Measurements from ENCODE around the gene KCNQ1. TPM values are rescaled to one million over a fixed set of nuclear protein-coding genes. Genes with fewer than 3 reads are reported as not detected.

Gene KCNQ1
- total RNA-seq, 2 donors from 2014 or later, result 51.4 to 55.8 TPM

DNA sequence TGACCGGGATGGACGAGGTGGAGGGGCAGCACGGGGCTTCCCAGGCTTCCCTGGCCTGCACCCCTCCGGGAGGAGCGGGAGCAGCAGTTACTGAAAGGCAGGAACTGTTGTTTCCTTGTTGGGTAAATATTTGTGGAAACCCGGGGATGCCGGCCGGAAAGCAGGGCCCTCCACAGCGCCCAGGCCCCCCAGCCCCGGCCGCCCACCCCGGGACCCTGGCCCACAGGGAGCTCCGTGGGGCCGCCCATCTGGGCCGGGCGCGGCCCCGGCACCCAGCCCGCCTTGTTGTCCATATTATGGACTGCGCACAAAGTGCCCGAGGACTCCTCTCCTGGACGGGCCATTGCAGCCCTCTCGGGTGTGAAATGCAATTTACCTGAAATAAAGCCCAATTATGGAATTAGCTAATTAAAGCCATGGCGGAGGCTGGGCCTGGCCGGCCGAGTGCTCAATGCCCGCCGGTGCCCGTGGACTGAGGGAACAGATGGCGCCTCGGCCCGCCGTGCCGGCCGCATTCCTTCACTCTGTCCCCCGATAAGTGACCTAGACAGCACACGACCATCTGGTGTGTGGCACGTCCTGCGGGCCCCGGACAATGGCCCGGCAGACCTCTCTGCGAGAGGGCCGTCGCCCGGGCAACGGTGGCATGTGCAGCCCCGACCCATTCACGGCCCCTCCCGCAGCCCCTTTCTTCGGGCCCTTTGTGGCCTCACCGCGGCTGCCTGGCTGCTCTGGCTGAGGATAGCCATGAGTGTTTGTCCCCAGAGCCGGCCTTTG lies 405.4 kb downstream of the KCNQ1 start:
- Histone ChIP-seq H3K9ac (ENCODE audit: low read depth in 2 of 2, low read length in 2 of 2) (no peak overlapping the region), H3K36me3 (no peaks in the 10 kb centered on the region), H3K27ac (no peak overlapping the region), H3K9me3 (no peaks in the 10 kb centered on the region), H3K4me1 (no peaks in the 10 kb centered on the region), H3K4me3 (no peak overlapping the region), H3K27me3 (no peaks in the 10 kb centered on the region)
- intact Hi-C loops (cut with DNase I), result no loop called here
- DNase-seq, result no peak
- TF ChIP-seq, protein P1, sequence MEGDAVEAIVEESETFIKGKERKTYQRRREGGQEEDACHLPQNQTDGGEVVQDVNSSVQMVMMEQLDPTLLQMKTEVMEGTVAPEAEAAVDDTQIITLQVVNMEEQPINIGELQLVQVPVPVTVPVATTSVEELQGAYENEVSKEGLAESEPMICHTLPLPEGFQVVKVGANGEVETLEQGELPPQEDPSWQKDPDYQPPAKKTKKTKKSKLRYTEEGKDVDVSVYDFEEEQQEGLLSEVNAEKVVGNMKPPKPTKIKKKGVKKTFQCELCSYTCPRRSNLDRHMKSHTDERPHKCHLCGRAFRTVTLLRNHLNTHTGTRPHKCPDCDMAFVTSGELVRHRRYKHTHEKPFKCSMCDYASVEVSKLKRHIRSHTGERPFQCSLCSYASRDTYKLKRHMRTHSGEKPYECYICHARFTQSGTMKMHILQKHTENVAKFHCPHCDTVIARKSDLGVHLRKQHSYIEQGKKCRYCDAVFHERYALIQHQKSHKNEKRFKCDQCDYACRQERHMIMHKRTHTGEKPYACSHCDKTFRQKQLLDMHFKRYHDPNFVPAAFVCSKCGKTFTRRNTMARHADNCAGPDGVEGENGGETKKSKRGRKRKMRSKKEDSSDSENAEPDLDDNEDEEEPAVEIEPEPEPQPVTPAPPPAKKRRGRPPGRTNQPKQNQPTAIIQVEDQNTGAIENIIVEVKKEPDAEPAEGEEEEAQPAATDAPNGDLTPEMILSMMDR (IDR thresholded peaks at IDR 0.05), result no peak

DNA sequence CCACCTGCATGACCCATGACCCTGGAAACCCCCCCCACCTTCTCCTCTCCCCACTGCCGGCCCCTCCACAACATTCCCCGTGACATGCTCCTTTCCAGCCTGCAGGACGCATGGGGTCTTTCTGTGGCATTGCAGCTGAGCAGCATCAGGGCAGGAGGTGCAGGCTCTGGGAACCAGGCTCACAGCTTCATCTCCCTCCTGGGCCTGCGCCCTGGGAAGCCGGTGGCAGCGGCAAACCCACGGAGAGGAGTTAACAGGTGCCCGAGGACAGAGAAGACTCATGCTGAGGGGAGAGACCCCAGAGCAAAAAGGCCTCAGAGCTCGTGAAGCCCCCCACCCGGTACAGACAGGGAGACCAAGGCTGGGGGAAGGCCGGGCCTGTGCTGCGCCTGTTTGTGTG lies 408.6 kb downstream of the KCNQ1 start:
- intact Hi-C loops (cut with DNase I), result no loop called here
- H3K4me3 ChIP-seq, result no peak overlapping the region
- no peak overlapping the region for H3K27ac ChIP-seq
- no peak overlapping the region for H3K9ac ChIP-seq (ENCODE audit: low read depth in 2 of 2, low read length in 2 of 2)
- DNase-seq, result no peak
- TF ChIP-seq, protein P1 (IDR thresholded peaks at IDR 0.05), result no peak
- H3K4me1 ChIP-seq, result no peaks in the 10 kb centered on the region
- H3K36me3 ChIP-seq, result no peaks in the 10 kb centered on the region
- H3K9me3 ChIP-seq, result no peaks in the 10 kb centered on the region
- no peaks in the 10 kb centered on the region for H3K27me3 ChIP-seq

DNA sequence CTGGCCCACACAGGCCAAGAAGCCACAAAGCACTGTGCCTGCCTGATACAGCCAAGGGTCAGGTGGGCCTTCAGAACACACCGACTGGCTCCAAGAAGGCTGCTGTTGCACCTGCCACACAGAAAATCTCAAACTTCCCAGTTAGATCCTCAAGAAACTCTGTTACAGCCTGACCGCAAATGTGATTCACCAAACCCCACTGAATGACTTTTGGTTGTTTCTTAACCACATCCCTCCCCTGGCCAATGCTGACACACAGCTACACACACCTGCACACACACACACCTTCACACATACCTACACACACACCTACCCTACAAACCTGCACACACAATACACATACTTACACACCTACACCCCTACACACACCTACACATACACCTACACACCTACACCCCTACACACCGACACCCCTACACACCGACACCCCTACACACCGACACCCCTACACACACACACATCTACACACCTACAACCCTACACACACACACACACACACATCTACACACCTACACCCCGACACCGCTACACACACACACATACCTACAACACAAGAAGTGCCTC lies 409.3 kb downstream of the KCNQ1 start:
- Histone ChIP-seq H3K36me3 (no peaks in the 10 kb centered on the region), H3K9me3 (no peaks in the 10 kb centered on the region), H3K27ac (no peak overlapping the region), H3K9ac (ENCODE audit: low read depth in 2 of 2, low read length in 2 of 2) (no peak overlapping the region), H3K27me3 (no peaks in the 10 kb centered on the region), H3K4me1 (no peaks in the 10 kb centered on the region), H3K4me3 (no peak overlapping the region)
- TF ChIP-seq, protein P1 (IDR thresholded peaks at IDR 0.05), result no peak
- DNase-seq, result no peak
- intact Hi-C loops (cut with DNase I), result no loop called here

DNA sequence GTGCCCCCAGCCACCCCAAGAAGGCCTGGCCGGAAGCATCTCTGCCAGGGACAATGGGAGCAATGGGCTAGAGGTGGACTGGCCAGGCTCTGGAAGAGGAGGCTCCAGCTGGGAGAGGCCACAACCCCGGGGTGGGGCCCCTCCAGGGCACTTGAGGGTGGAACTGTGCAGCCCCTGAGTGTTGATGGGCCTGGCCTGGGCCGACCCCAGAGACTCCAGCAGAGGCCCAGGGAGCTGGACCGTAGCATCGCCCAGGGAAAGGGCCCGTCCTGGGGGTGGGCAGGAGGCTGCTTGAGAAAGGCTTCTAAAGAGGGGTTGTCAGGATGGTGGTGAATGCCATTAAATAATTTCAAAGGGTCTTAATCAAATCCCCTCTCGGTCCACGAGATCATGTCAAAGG lies 410.4 kb downstream of the KCNQ1 start:
- Histone ChIP-seq H3K36me3 (no peaks in the 10 kb centered on the region), H3K27ac (no peak overlapping the region), H3K9me3 (no peaks in the 10 kb centered on the region), H3K4me3 (no peak overlapping the region), H3K9ac (ENCODE audit: low read depth in 2 of 2, low read length in 2 of 2) (no peak overlapping the region), H3K4me1 (no peaks in the 10 kb centered on the region), H3K27me3 (no peaks in the 10 kb centered on the region)
- DNase-seq, result no peak
- intact Hi-C loops (cut with DNase I), result no loop called here
- TF ChIP-seq, protein P1 (IDR thresholded peaks at IDR 0.05), result no peak

DNA sequence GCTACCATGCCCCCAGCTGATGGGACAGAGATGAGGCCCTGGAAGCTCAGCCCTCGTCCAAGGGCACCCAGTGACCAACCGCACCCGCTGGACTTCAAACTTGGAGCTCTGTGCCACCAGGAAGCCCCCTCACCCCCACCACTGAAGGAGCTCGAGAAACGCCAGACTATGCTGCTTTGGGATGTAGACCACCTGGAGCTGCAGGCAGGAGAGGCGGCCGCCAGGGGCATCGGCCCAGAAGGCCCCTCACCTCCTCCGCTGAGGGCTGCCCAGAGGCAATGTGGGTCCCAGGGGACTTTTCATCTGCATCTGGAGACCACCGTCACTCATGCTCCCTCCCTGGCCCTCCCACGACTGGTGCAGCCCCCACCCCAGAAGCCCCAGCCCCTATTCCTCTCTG lies 412.5 kb downstream of the KCNQ1 start:
- TF ChIP-seq, protein P1 (IDR thresholded peaks at IDR 0.05), result no peak

More for the DNA sequence above, 412.5 kb downstream of the KCNQ1 start:
- intact Hi-C loops (cut with DNase I), result no loop called here
- peaks cover 9% of the 10 kb centered on the region for H3K27me3 ChIP-seq
- no peak overlapping the region for H3K9ac ChIP-seq (ENCODE audit: low read depth in 2 of 2, low read length in 2 of 2)
- no peaks in the 10 kb centered on the region for H3K9me3 ChIP-seq
- no peaks in the 10 kb centered on the region for H3K36me3 ChIP-seq
- no peak overlapping the region for H3K4me3 ChIP-seq
- no peak overlapping the region for H3K27ac ChIP-seq
- no peak for DNase-seq
- no peaks in the 10 kb centered on the region for H3K4me1 ChIP-seq
